Activated CD4-positive, alpha-beta T cell treated with anti-CD3 and anti-CD28 coated beads, Interleukin-2, amount 50 U/mL, for 16 hours (primary cell): ENCODE data around the gene COMP.

Experiments
- DNase-seq: peaks from one replicate; pipeline ENCODE4 v3.0.0-alpha.2; 2020

COMP gene

GRCh38 chr19:18803550-18804138 lies 12.5 kb upstream of the COMP start:
- DNase-seq = no peak

- DNase-seq = no peak
Observed at GRCh38 chr19:18802354-18802753, 11.2 kb upstream of the COMP start.

DNA sequence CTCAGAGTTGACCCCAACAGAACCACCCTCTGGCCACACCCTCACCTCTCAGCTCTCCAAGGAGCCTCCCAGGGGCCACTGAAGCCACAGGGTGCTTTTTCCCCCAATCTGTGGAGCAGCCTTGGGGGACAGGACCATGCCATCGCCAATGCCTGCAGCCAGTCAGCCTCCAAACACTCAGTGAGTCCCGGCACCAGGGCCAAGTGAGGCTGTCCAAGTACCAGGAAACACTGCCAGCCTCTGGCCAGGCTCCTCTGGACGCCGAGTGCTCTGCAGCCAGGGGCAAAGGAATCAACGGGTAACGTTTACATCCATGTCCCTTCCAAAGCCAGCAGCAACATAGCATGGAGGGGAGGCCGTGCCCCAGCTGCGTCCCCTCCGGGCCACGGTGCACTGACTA lies 9.5 kb upstream of the COMP start:
- DNase-seq = no peak

DNA sequence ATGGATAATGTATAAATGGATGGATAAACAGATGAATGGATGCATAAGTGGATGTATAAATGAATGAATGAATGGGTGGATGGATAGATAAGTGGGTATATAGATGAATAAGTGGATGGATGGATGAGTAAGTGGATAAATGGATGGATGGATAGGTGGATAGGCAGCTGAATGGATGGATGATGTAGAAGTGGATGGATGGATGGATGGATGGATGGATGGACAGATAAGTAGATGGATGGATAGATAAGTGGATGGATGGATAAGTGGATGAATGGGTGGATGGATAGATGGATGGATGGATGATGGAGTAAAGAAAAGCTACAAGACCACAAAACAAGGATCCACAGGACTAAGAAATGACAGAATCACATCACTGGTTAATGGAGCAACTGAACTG lies 9.0 kb upstream of the COMP start:
- no peak for DNase-seq

DNA sequence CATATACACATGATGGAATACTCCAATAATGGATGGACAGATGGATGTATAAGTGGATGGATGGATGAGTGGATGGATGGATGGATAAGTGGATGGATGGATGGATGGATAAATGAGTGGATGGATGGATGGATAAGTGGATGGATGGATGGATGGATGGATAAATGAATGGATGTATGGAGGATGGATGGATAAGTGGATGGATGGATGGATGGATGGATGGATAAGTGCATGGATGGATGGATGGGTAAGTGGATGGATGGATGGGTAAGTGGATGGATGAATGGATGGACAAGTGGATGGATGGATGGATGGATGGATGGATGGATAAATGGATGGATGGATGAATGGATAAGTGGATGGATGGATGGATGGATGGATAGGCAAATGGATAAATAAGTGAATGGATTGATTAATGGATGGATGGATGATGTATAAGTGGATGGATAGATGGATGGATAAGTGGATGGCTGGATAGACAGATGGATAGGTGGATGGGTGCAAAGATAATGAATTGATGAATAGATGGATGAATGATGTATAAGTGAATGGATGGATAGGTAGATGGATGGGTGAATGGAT lies 8.4 kb upstream of the COMP start:
- no peak for DNase-seq

DNA sequence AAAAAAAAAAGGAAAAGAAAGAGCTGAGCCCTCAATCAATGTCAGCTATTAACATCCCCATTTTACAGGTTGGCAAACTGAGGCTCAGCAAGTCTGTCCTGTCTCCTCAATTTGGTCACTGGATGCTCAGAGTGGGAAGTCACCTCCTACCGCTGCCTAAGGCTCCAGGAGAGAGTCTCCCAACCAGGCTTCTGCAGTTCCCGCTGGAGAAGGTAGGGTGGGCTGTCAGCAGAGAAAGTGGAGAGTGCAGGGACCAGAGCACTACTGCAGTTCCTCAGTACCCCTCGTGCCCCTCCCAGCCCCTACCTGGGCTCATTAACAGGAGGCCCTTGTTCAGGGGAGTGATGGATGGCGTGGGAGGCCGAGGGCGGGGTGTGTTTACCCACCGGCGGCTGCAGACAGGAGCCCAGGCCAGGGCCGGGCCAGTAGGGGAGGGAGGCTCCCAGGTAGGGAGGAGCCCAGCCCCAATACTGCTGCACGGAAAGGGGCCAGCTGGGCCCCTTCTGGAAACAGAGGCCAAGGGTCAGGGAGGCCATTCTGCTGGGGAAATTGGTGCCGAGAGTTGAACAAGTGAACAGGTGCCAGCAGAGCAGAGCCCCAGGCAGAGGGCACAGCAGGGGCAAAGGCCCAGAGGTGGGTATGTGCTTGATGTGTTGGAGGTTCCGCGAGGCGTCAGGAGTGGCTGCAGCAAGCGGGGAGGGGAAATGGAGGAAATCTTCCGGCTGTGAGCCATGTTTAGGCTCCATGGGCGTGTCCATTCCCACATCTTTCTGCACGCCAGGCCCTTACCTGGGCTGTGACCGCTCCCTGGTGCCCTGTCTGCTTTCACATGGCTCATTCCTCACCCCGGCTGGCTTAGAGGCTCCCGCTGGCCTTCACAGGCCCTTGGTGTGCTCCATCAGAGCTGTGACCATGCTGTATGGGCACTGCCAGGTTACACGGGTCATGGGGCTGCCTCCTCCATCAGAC lies 7.6 kb upstream of the COMP start:
- DNase-seq = no peak

DNA sequence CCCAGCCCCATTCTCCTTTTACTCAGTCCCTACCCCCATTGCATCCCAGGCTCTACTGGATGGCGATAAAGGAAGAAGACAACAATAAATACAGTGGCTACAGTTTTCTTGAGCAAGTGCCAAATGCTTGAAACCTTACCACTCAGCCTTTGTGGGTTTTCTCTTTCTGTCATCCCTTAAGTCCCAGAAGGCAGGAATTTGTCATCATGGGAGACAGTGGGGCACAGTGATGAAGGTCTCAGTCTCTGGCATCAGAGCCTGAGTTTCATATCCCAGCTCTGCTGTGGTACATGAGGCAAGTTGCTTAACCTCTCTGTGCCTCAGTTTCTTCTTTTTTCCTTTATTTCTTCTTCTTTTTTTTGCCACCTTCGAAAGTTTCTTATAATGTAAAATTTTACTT lies 5.1 kb upstream of the COMP start:
- DNase-seq = no peak

GRCh38 chr19:18795540-18795939 lies 4.4 kb upstream of the COMP start:
- no peak for DNase-seq

DNA sequence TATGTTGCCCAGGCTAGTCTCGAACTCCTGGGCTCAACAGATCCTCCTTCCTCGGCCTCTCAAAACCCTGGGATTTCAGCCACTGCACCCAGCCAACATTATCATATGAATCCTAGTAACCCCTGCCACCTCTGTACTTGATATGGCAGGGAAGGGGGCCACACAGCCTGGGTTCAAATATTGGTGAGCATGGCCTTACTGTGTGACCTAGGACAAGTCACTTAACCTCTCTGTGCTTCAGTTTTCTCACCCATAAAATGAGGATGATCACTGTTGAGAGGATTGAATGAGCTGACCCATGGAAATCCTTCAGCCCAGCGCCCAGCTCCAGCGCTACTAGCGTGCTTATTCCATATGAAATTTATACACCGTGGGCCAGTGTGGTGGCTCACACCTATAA lies 3.6 kb upstream of the COMP start:
- no peak for DNase-seq

GRCh38 chr19:18794029-18794313 lies 2.9 kb upstream of the COMP start:
- DNase-seq = no peak

GRCh38 chr19:18793144-18794028 lies 2.3 kb upstream of the COMP start:
- DNase-seq = no peak

GRCh38 chr19:18792661-18793060 lies 1.6 kb upstream of the COMP start:
- DNase-seq = no peak

- DNase-seq = no peak
Observed at GRCh38 chr19:18791315-18791678, 192 bp upstream of the COMP start.

- no peak for DNase-seq
Observed at GRCh38 chr19:18789883-18790565, 1.1 kb downstream of the COMP start.

- no peak for DNase-seq
Observed at GRCh38 chr19:18789422-18789869, 1.7 kb downstream of the COMP start.

DNA sequence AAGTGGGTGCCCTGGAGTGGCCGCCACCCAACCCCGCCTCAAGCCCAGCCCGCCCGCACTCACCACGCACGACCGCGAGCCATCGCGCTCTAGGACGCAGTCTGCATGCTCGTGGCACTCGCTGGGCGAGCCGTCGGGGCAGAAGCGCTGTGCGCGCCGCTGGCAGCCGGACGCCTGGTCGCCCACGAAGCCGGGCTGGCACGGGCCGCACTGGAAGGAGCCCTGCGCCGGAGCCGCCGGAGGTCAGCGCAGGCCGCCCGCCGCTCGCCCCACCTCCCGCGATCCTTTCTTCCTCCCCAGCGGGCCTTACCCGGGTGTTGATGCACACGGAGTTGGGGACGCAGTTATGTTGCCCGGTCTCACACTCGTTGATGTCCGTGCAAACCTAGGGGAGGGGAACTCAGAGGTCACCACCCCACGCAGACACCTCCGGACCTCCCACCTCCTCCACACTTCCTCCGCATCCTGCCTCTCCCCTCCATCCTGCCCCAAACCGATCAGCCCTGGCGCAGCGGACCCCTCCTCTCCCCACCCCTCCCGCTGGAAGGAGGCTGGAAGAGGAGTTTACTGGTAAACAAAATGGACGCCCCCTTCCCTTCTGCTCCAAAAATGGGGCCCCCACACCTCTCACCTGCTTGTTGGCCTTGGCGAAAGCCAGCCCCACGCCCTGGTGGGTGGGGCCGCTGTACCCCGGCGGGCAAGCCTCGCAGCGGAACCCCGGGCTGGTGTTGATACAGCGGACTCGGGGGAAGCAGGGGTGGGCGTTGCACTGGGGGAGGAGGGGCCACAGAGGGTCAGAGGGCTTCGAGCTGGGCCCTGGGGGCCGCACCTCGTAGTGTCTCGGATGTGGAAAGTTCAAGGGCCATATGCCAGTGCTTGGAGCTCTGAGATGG lies 2.3 kb downstream of the COMP start:
- DNase-seq = no peak

- DNase-seq = peak; percentile 82
Observed at GRCh38 chr19:18785179-18786124, 5.7 kb downstream of the COMP start.

DNA sequence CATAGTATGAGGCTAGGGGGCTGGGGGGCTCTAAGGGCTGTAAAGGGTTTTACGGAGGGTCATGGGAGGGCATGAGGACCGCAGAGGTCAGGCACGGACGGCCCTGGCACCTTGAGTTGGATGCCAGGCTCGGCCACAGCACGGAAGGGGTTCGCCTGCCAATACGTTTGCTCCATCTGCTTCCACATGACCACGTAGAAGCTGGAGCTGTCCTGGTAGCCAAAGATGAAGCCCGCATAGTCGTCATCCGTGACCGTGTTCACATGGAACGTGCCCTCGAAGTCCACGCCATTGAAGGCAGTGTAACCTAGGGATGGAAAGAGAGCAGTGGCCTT lies 6.4 kb downstream of the COMP start:
- no peak for DNase-seq

- DNase-seq = no peak
Observed at GRCh38 chr19:18783958-18784785, 6.9 kb downstream of the COMP start.
